OCI-LY1 (cell line): Measurements from ENCODE around the gene PIGN.

Experiments used
- H2AFZ ChIP-seq: fragments of 200-600 bp; sonication (generic), shearing (Covaris generic); 2 replicates; pipeline ENCODE4 v1.6.0; 2014; ENCODE audit warnings: antibody characterized with exemption, mild to moderate bottlenecking, low read length
- H3F3A ChIP-seq: fragments of 200-600 bp; sonication (generic), shearing (Covaris generic); 2 replicates; pipeline ENCODE4 v1.6.0; 2014; ENCODE audit warnings: mild to moderate bottlenecking, antibody characterized with exemption, low read length, moderate library complexity; ENCODE audit not compliant: insufficient read depth
- H3K27ac ChIP-seq: fragments of 200-600 bp; sonication (generic); 2 replicates; pipeline ENCODE4 v1.5.1; 2014; ENCODE audit warnings: low read length, mixed run types, mild to moderate bottlenecking, low read depth; ENCODE audit not compliant: poor library complexity, severe bottlenecking
- H3K27me3 ChIP-seq: fragments of 200-600 bp; sonication (generic); 2 replicates; pipeline ENCODE4 v1.6.0; 2014; ENCODE audit warnings: antibody characterized with exemption, mild to moderate bottlenecking, low read length, moderate library complexity; ENCODE audit not compliant: insufficient read depth
- H3K36me3 ChIP-seq: fragments of 200-600 bp; sonication (generic); 2 replicates; pipeline ENCODE4 v1.6.1; 2014; ENCODE audit warnings: mild to moderate bottlenecking, antibody characterized with exemption, low read length, moderate library complexity, mixed read lengths; ENCODE audit not compliant: insufficient read depth
- H3K4me1 ChIP-seq: fragments of 200-600 bp; sonication (generic); 2 replicates; pipeline ENCODE4 v1.5.1; 2014; ENCODE audit warnings: mild to moderate bottlenecking, low read length, moderate library complexity; ENCODE audit not compliant: insufficient read depth, severe bottlenecking
- H3K4me2 ChIP-seq: fragments of 200-600 bp; sonication (generic), shearing (Covaris generic); 2 replicates; pipeline ENCODE4 v1.6.1; 2014; ENCODE audit warnings: low read length
- H3K4me3 ChIP-seq: fragments of 200-600 bp; sonication (generic); 2 replicates; pipeline ENCODE4 v1.5.1; 2014; ENCODE audit warnings: low read length, low read depth, mild to moderate bottlenecking, mixed read lengths; ENCODE audit not compliant: poor library complexity, severe bottlenecking
- H3K79me2 ChIP-seq: fragments of 200-600 bp; shearing (Covaris generic); 2 replicates; pipeline ENCODE4 v1.6.1; 2016; ENCODE audit warnings: mixed run types, low read length, mixed read lengths; ENCODE audit not compliant: insufficient read depth
- H3K9ac ChIP-seq: fragments of 200-600 bp; sonication (generic), shearing (Covaris generic); 2 replicates; pipeline ENCODE4 v1.6.1; 2014; ENCODE audit warnings: mild to moderate bottlenecking, low read length, mixed read lengths
- H3K9me2 ChIP-seq: fragments of 200-600 bp; sonication (generic), shearing (Covaris generic); 2 replicates; pipeline ENCODE4 v1.6.1; 2014; ENCODE audit warnings: low read depth, mild to moderate bottlenecking, low read length, mixed read lengths
- H3K9me3 ChIP-seq: fragments of 200-600 bp; shearing (Covaris generic); 2 replicates; pipeline ENCODE4 v1.6.1; 2014; ENCODE audit warnings: low read length, mixed read lengths
- H4K20me1 ChIP-seq: fragments of 200-600 bp; sonication (generic), shearing (Covaris generic); 2 replicates; pipeline ENCODE4 v1.6.0; 2016; ENCODE audit warnings: mild to moderate bottlenecking, low read length; ENCODE audit not compliant: insufficient read depth
- CTCF ChIP-seq: fragments of 200-600 bp; sonication (generic), shearing (Covaris generic); IDR thresholded peaks from 2 replicates; pipeline ENCODE4 v1.5.1; 2017; ENCODE audit warnings: mild to moderate bottlenecking, antibody characterized with exemption, low read length, moderate library complexity, mixed read lengths
- EZH2 ChIP-seq: fragments of 200-600 bp; sonication (generic), shearing (Covaris generic); IDR thresholded peaks from 2 replicates; pipeline ENCODE4 v1.8.0; 2017; ENCODE audit warnings: borderline replicate concordance, mixed run types, mild to moderate bottlenecking, antibody characterized with exemption, low read length, moderate library complexity, mixed read lengths

PIGN gene

GRCh38 chr18:61991201-61991600 lies 195.7 kb downstream of the PIGN start:
- Histone ChIP-seq H3K9me3 (no peaks in the 10 kb centered on the region), H3K4me1 (no peaks in the 10 kb centered on the region), H3K27ac (no peak overlapping the region), H3K27me3 (no peaks in the 10 kb centered on the region), H3K4me3 (no peak overlapping the region), H4K20me1 (no peaks in the 10 kb centered on the region), H3K79me2 (no peaks in the 10 kb centered on the region), H3K4me2 (no peak overlapping the region), H3K9me2 (no peaks in the 10 kb centered on the region), H3K36me3 (no peaks in the 10 kb centered on the region), H3F3A (no peaks in the 10 kb centered on the region), H2AFZ (no peak overlapping the region), H3K9ac (no peak overlapping the region)
- TF ChIP-seq EZH2 = no peak
- TF ChIP-seq CTCF = no peak
